ENCODE measurements around the gene SIL1. TPM values are rescaled to one million over a fixed set of nuclear protein-coding genes. Genes with fewer than 3 reads are reported as not detected.

Gene SIL1
- total and polyA plus RNA-seq, 9 of the 15 experiments (the other 6 are each of a cell fraction or from before 2014, with no cell fraction given): 1.3 to 30.5 (median 18.1) TPM

GRCh38 chr5:139197710-139198669, at the start of gene SIL1 (continued):
- TF ChIP-seq MTA3 (IDR thresholded peaks at IDR 0.05; ENCODE audit: borderline replicate concordance) (peak; percentile 67; the same call in 1 of the 2 replicates), SMAD1 (IDR thresholded peaks at IDR 0.05; ENCODE audit: low read depth, low read length, partially characterized antibody) (peak; percentile 45), POLR3A (IDR thresholded peaks at IDR 0.05; ENCODE audit: borderline replicate concordance, extremely low read depth, insufficient read depth, insufficient read length) (no peak), JUND (IDR thresholded peaks at IDR 0.05; ENCODE audit: borderline replicate concordance, low read depth, low read length) (no peak), JUND (tag; IDR thresholded peaks at IDR 0.05; ENCODE audit: borderline replicate concordance, low read depth, low read length) (no peak; the same call in 2 of the 3 replicates), KAT7 (CRISPR knock-in tag; IDR thresholded peaks at IDR 0.05; ENCODE audit: borderline replicate concordance) (peak; percentile 58; the same call in 1 of the 2 replicates), ZBTB7A (IDR thresholded peaks at IDR 0.05; ENCODE audit: borderline replicate concordance, control insufficient read depth, low read depth, low read length) (peak; percentile 88; the same call in 1 of the 2 replicates), PHB2 (IDR thresholded peaks at IDR 0.05; ENCODE audit: low read depth) (no peak), HIVEP1 (CRISPR knock-in tag; IDR thresholded peaks at IDR 0.05) (no peak), ZNF41 (CRISPR knock-in tag; conservative IDR thresholded peaks at IDR 0.05) (no peak), POLR2G (IDR thresholded peaks at IDR 0.05; ENCODE audit: low read depth, low read length) (peak; percentile 98), ARID3A (IDR thresholded peaks at IDR 0.05; ENCODE audit: borderline replicate concordance, low read depth, low read length) (no peak), HOMEZ (CRISPR knock-in tag; IDR thresholded peaks at IDR 0.05) (no peak), ZNF57 (CRISPR knock-in tag; IDR thresholded peaks at IDR 0.05) (no peak), ZKSCAN3 (CRISPR knock-in tag; IDR thresholded peaks at IDR 0.05) (no peak), TCF3 (CRISPR knock-in tag; IDR thresholded peaks at IDR 0.05) (peak; percentile 27; the same call in 1 of the 2 replicates), SMARCC2 (IDR thresholded peaks at IDR 0.05; ENCODE audit: low read depth) (no peak; the same call in 1 of the 2 replicates), ZFP36 (IDR thresholded peaks at IDR 0.05; ENCODE audit: low read depth, low read length, partially characterized antibody) (peak; percentile 1), ARID4B (CRISPR knock-in tag; IDR thresholded peaks at IDR 0.05) (peak; percentile 58; the same call in 1 of the 2 replicates)
